Uterus (tissue), 4 donors: Measurements from ENCODE around the gene IPO11. TPM values are rescaled to one million over a fixed set of nuclear protein-coding genes. Genes with fewer than 3 reads are reported as not detected.
"Not testable (repeated sequence)": the region's sequence is repeated elsewhere in the genome, so short reads cannot be mapped to it uniquely, and the experiment has no call there.

Experiments
- DNase-seq, 2 donors: peaks; one replicate each; pipeline ENCODE4 v3.0.0-alpha.2; 2019 to 2020
- H3K27ac ChIP-seq, 2 donors: fragments of 200-600 bp; sonication (generic); 1 replicate in 1 of 2; 2 replicates in 1 of 2; pipeline ENCODE4 v1.5.1; 2016 to 2018
- H3K27me3 ChIP-seq, 2 donors: fragments of 200-600 bp; sonication (generic); one replicate each; pipeline ENCODE4 v1.5.1; 2018 to 2019; ENCODE audit warnings: control low read depth in 1 of 2
- H3K36me3 ChIP-seq, 2 donors: fragments of 200-600 bp; sonication (generic); one replicate each; pipeline ENCODE4 v1.5.1; 2019; ENCODE audit warnings: control low read depth in 1 of 2
- H3K4me1 ChIP-seq, 2 donors: fragments of 200-600 bp; sonication (generic); one replicate each; pipeline ENCODE4 v1.5.1; 2018 to 2019; ENCODE audit warnings: control low read depth in 1 of 2
- H3K4me3 ChIP-seq, 2 donors: fragments of 200-600 bp; sonication (generic); 1 replicate in 1 of 2; 2 replicates in 1 of 2; pipeline ENCODE4 v1.5.1; 2018 to 2019; ENCODE audit warnings: mild to moderate bottlenecking in 1 of 2
- H3K9me3 ChIP-seq, 2 donors: fragments of 200-600 bp; sonication (generic); one replicate each; pipeline ENCODE4 v1.5.1; 2019; ENCODE audit warnings: control low read depth in 1 of 2
- CTCF ChIP-seq, 4 experiments: fragments of 200-600 bp in 2 of 4; fragments of 450-650 bp in 2 of 4; sonication (generic) in 2 of 4; IDR thresholded peaks; one replicate each; pipeline ENCODE4 v1.5.1; 2016 to 2019; ENCODE audit warnings: antibody characterized with exemption in 4 of 4, mild to moderate bottlenecking in 2 of 4, moderate library complexity in 1 of 4
- POLR2A ChIP-seq, 2 donors: fragments of 450-650 bp; IDR thresholded peaks; one replicate each; pipeline ENCODE4 v1.6.1; 2016; ENCODE audit warnings: antibody characterized with exemption in 2 of 2, mild to moderate bottlenecking in 1 of 2, moderate library complexity in 1 of 2
- intact Hi-C: fragments of 100-400 bp; cut with DNase I; formaldehyde crosslinking; loops from one replicate; pipeline ENCODE4 v1.15.1; 2023; ENCODE audit warnings: low total_unique reads
- total RNA-seq, 4 donors: library from RNA; depleted of rRNA in 3 of 4; stranded (reverse); fragments of >200 nt in 3 of 4; gene quantifications; one replicate each; pipeline versions ENCODE4 v1.1.0 to v1.2.4, GENCODE V29; 2014 to 2023
- donor health status: DM: yes; HTN: yes; CAD: no.

IPO11 gene
- total RNA-seq, 4 donors from 2014 or later: 20.0 to 62.0 (median 45.3) TPM

DNA sequence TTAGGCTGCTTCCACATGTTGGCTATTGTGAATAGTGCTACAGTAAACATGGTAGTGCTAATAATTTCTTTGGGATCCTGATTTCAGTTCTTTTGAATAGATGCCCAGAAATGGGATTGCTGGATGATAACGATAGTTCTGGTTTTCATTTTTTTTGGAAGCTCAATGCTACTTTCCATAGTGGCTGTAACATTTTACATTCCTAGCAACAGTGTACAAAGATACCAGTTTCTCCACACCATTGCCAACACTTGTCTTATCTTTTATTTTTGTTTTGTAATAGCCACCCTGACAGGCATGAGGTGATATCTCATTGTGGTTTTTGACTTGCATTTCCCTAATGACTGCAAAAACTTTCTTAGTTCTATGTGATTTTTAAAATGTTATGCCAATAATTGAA is 97.2 kb downstream of the IPO11 start:
- DNase-seq: no peak
- TF ChIP-seq POLR2A (IDR thresholded peaks at IDR 0.05) (no peak), CTCF (IDR thresholded peaks at IDR 0.05) (no peak)
- H3K9me3 ChIP-seq: no peaks in the 10 kb centered on the region

GRCh38 chr5:62513085-62513484 is 100.5 kb downstream of the IPO11 start:
- DNase-seq, H3K27ac ChIP-seq, H3K9me3 ChIP-seq, intact Hi-C loops, H3K4me3 ChIP-seq, H3K27me3 ChIP-seq, H3K4me1 ChIP-seq, H3K36me3 ChIP-seq: not testable (repeated sequence)

More for the DNA sequence above, 97.2 kb downstream of the IPO11 start:
- Histone ChIP-seq H3K4me3 (no peak overlapping the region), H3K27ac (no peak overlapping the region), H3K4me1 (no peaks in the 10 kb centered on the region), H3K27me3 (no peaks in the 10 kb centered on the region), H3K36me3 (no peaks in the 10 kb centered on the region)
- intact Hi-C loops: no loop called here

- H3K27ac ChIP-seq: no peak overlapping the region
- no peak overlapping the region for H3K4me3 ChIP-seq
- DNase-seq: no peak
- no peaks in the 10 kb centered on the region for H3K9me3 ChIP-seq
- intact Hi-C loops: no loop called here
- H3K36me3 ChIP-seq: no peaks in the 10 kb centered on the region
- H3K4me1 ChIP-seq: no peaks in the 10 kb centered on the region
- no peaks in the 10 kb centered on the region for H3K27me3 ChIP-seq
- TF ChIP-seq CTCF (IDR thresholded peaks at IDR 0.05): no peak
- TF ChIP-seq POLR2A (IDR thresholded peaks at IDR 0.05): no peak
Measured at GRCh38 chr5:62514510-62515119, 102.1 kb downstream of the IPO11 start.

DNA sequence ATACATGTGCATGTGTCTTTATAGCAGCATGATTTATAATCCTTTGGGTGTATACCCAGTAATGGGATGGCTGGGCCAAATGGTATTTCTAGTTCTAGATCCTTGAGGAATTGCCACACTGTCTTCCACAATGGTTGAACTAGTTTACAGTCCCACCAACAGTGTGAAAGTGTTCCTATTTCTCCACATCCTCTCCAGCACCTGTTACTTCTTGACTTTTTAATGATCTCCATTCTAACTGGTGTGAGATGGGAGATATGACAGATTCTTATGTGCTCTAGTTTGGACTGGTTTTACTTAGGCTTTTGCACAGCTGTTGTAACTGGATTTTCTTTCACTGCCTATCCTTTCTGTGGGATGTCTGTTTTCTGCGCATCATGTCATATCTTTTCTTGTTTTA is 108.2 kb downstream of the IPO11 start:
- not testable (repeated sequence) for H3K27me3 ChIP-seq

GRCh38 chr5:62521319-62521718 is 108.8 kb downstream of the IPO11 start:
- no peaks in the 10 kb centered on the region for H3K27me3 ChIP-seq
- no peaks in the 10 kb centered on the region for H3K9me3 ChIP-seq
- no peaks in the 10 kb centered on the region for H3K4me1 ChIP-seq
- H3K27ac ChIP-seq: no peak overlapping the region
- no peaks in the 10 kb centered on the region for H3K36me3 ChIP-seq
- intact Hi-C loops: no loop called here
- TF ChIP-seq CTCF (IDR thresholded peaks at IDR 0.05) (no peak), POLR2A (IDR thresholded peaks at IDR 0.05) (no peak)
- DNase-seq: no peak
- H3K4me3 ChIP-seq: no peak overlapping the region

More for the DNA sequence above, 108.2 kb downstream of the IPO11 start:
- H3K27ac ChIP-seq, H3K36me3 ChIP-seq, H3K9me3 ChIP-seq, DNase-seq, intact Hi-C loops, H3K4me3 ChIP-seq, H3K4me1 ChIP-seq: not testable (repeated sequence)

- intact Hi-C loops: no loop called here
- no peak for DNase-seq
- TF ChIP-seq CTCF (IDR thresholded peaks at IDR 0.05) (no peak), POLR2A (IDR thresholded peaks at IDR 0.05) (no peak)
- Histone ChIP-seq H3K27me3 (no peaks in the 10 kb centered on the region), H3K27ac (no peak overlapping the region), H3K4me3 (no peak overlapping the region), H3K36me3 (no peaks in the 10 kb centered on the region), H3K4me1 (no peaks in the 10 kb centered on the region), H3K9me3 (no peaks in the 10 kb centered on the region)
Measured at GRCh38 chr5:62522811-62523210, 110.2 kb downstream of the IPO11 start.
